ENCODE results near the gene ERBB2. TPM values are rescaled to one million over a fixed set of nuclear protein-coding genes. Genes with fewer than 3 reads are reported as not detected.

The ERBB2 gene
- total and polyA plus RNA-seq, 2 experiments from 2014 or later = 46.2 to 196 TPM

GRCh38 chr17:39772415-39772814 is 72.6 kb downstream of the ERBB2 start (continued):
- TF ChIP-seq, protein P1, sequence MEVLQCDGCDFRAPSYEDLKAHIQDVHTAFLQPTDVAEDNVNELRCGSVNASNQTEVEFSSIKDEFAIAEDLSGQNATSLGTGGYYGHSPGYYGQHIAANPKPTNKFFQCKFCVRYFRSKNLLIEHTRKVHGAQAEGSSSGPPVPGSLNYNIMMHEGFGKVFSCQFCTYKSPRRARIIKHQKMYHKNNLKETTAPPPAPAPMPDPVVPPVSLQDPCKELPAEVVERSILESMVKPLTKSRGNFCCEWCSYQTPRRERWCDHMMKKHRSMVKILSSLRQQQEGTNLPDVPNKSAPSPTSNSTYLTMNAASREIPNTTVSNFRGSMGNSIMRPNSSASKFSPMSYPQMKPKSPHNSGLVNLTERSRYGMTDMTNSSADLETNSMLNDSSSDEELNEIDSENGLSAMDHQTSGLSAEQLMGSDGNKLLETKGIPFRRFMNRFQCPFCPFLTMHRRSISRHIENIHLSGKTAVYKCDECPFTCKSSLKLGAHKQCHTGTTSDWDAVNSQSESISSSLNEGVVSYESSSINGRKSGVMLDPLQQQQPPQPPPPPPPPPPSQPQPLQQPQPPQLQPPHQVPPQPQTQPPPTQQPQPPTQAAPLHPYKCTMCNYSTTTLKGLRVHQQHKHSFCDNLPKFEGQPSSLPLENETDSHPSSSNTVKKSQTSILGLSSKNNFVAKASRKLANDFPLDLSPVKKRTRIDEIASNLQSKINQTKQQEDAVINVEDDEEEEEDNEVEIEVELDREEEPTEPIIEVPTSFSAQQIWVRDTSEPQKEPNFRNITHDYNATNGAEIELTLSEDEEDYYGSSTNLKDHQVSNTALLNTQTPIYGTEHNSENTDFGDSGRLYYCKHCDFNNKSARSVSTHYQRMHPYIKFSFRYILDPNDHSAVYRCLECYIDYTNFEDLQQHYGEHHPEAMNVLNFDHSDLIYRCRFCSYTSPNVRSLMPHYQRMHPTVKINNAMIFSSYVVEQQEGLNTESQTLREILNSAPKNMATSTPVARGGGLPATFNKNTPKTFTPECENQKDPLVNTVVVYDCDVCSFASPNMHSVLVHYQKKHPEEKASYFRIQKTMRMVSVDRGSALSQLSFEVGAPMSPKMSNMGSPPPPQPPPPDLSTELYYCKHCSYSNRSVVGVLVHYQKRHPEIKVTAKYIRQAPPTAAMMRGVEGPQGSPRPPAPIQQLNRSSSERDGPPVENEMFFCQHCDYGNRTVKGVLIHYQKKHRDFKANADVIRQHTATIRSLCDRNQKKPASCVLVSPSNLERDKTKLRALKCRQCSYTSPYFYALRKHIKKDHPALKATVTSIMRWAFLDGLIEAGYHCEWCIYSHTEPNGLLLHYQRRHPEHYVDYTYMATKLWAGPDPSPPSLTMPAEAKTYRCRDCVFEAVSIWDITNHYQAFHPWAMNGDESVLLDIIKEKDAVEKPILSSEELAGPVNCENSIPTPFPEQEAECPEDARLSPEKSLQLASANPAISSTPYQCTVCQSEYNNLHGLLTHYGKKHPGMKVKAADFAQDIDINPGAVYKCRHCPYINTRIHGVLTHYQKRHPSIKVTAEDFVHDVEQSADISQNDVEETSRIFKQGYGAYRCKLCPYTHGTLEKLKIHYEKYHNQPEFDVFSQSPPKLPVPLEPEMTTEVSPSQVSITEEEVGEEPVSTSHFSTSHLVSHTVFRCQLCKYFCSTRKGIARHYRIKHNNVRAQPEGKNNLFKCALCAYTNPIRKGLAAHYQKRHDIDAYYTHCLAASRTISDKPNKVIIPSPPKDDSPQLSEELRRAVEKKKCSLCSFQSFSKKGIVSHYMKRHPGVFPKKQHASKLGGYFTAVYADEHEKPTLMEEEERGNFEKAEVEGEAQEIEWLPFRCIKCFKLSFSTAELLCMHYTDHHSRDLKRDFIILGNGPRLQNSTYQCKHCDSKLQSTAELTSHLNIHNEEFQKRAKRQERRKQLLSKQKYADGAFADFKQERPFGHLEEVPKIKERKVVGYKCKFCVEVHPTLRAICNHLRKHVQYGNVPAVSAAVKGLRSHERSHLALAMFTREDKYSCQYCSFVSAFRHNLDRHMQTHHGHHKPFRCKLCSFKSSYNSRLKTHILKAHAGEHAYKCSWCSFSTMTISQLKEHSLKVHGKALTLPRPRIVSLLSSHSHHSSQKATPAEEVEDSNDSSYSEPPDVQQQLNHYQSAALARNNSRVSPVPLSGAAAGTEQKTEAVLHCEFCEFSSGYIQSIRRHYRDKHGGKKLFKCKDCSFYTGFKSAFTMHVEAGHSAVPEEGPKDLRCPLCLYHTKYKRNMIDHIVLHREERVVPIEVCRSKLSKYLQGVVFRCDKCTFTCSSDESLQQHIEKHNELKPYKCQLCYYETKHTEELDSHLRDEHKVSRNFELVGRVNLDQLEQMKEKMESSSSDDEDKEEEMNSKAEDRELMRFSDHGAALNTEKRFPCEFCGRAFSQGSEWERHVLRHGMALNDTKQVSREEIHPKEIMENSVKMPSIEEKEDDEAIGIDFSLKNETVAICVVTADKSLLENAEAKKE (CRISPR knock-in tag; IDR thresholded peaks at IDR 0.05) = no peak
- TF ChIP-seq STAT1 (IDR thresholded peaks at IDR 0.05; ENCODE audit: unreplicated experiment) = no peak

- Mint-ChIP-seq H3K27me3 (ENCODE audit: insufficient read depth, low read depth, poor library complexity) (peaks cover 8% of the 10 kb centered on the region), H3K36me3 (ENCODE audit: low read depth) (no peaks in the 10 kb centered on the region), H3K4me3 (no peak overlapping the region), H3K4me1 (peaks cover 14% of the 10 kb centered on the region), H3K27ac (no peak overlapping the region), H3K9me3 (no peaks in the 10 kb centered on the region)
- no peak; the same call in 2 of the 3 replicates for ATAC-seq
- Histone ChIP-seq H2AFZ (no peak overlapping the region), H3K9me2 (ENCODE audit: insufficient read depth) (no peaks in the 10 kb centered on the region), H3K4me1 (ENCODE audit: insufficient read depth) (no peaks in the 10 kb centered on the region), H3K36me3 (ENCODE audit: insufficient read depth) (no peaks in the 10 kb centered on the region), H3K27me3 (ENCODE audit: insufficient read depth) (no peaks in the 10 kb centered on the region), H4K20me1 (replicated peaks; ENCODE audit: insufficient read depth) (no peaks in the 10 kb centered on the region), H3K4me3 (no peak overlapping the region), H3K4me2 (no peak overlapping the region), H3K79me2 (replicated peaks; ENCODE audit: insufficient read depth) (no peaks in the 10 kb centered on the region), H3F3A (replicated peaks; ENCODE audit: low read depth) (no peaks in the 10 kb centered on the region), H3K27ac (ENCODE audit: low read depth) (no peak overlapping the region)
- TF ChIP-seq, protein P1 (CRISPR knock-in tag; IDR thresholded peaks at IDR 0.05) = no peak
- no peak for TF ChIP-seq EZH2phosphoT487 (IDR thresholded peaks at IDR 0.05; ENCODE audit: unreplicated experiment)
- no peak for TF ChIP-seq JUNB (IDR thresholded peaks at IDR 0.05; ENCODE audit: unreplicated experiment)
- TF ChIP-seq NANOG (IDR thresholded peaks at IDR 0.05; ENCODE audit: borderline replicate concordance) = no peak
- DNase-seq (ENCODE audit: low spot score) = no peak
These were observed 73.4 kb downstream of the ERBB2 start for GRCh38 chr17:39772987-39773934.

Measured in GM23338 (cell line).